PC-9 (cell line): ENCODE data around the gene MTMR3. TPM values are rescaled to one million over a fixed set of nuclear protein-coding genes. Genes with fewer than 3 reads are reported as not detected.

Experiments
- BruUV-seq: library from RNA; stranded (reverse); fragments of 400-500 nt; replicated peaks from 2 replicates; lab custom pipeline; 2021; lab: Mats Ljungman, UMichigan
- CTCF ChIA-PET: fragments of 300-600 bp; sonication (Branson Sonifier 250); formaldehyde crosslinking; loops from one replicate; lab custom pipeline; 2022; ENCODE audit warnings: antibody characterized with exemption; lab: Charles Lee
- POLR2A ChIA-PET: fragments of 300-600 bp; sonication (Branson Sonifier 250); formaldehyde crosslinking; loops from one replicate; lab custom pipeline; 2022; ENCODE audit warnings: antibody characterized with exemption; ENCODE audit not compliant: unreplicated experiment; lab: Charles Lee
- DNase-seq, 2 experiments: peaks; one replicate each; pipeline versions ENCODE4 v3.0.0 to v3.0.0-alpha.2; 2015 to 2022; ENCODE audit warnings: mixed read lengths in 1 of 2
- H2AFZ ChIP-seq: fragments of 200-600 bp; sonication (generic); 2 replicates; pipeline ENCODE4 v1.8.1; 2017; ENCODE audit warnings: antibody characterized with exemption
- H3F3A ChIP-seq: fragments of 200-600 bp; sonication (generic); 2 replicates; pipeline ENCODE4 v1.8.1; 2017; ENCODE audit warnings: antibody characterized with exemption, mild to moderate bottlenecking, low read depth; ENCODE audit not compliant: insufficient read depth
- H3K27ac ChIP-seq: fragments of 200-600 bp; sonication (generic); 2 replicates; pipeline ENCODE4 v1.6.1; 2016; ENCODE audit warnings: mixed run types
- H3K27me3 ChIP-seq: fragments of 200-600 bp; sonication (generic); 2 replicates; pipeline ENCODE4 v1.6.1; 2016; ENCODE audit warnings: low read depth, mixed run types; ENCODE audit not compliant: insufficient read depth
- H3K36me3 ChIP-seq: fragments of 200-600 bp; sonication (generic); 2 replicates; pipeline ENCODE4 v1.6.1; 2016; ENCODE audit warnings: low read depth, mixed run types
- H3K4me1 ChIP-seq: fragments of 200-600 bp; sonication (generic); replicated peaks from 2 replicates; pipeline ENCODE4 v1.6.1; 2016; ENCODE audit warnings: mixed run types; ENCODE audit not compliant: insufficient read depth
- H3K4me2 ChIP-seq: fragments of 200-600 bp; sonication (generic); 2 replicates; pipeline ENCODE4 v1.6.1; 2017; ENCODE audit warnings: mixed run types
- H3K4me3 ChIP-seq: fragments of 200-600 bp; sonication (generic); 2 replicates; pipeline ENCODE4 v1.6.1; 2016; ENCODE audit warnings: mixed run types
- H3K79me2 ChIP-seq: fragments of 200-600 bp; sonication (generic); 2 replicates; pipeline ENCODE4 v1.6.1; 2017; ENCODE audit warnings: low read depth, mixed run types
- H3K9me2 ChIP-seq: fragments of 200-600 bp; sonication (generic); 2 replicates; pipeline ENCODE4 v1.8.1; 2017; ENCODE audit warnings: mild to moderate bottlenecking; ENCODE audit not compliant: insufficient read depth
- H3K9me3 ChIP-seq: fragments of 200-600 bp; sonication (generic); 2 replicates; pipeline ENCODE4 v1.8.1; 2016; ENCODE audit warnings: low read depth; ENCODE audit not compliant: insufficient read depth
- H4K20me1 ChIP-seq: fragments of 200-600 bp; sonication (generic); 2 replicates; pipeline ENCODE4 v1.8.1; 2017; ENCODE audit not compliant: insufficient read depth
- EZH2 ChIP-seq: fragments of 200-600 bp; sonication (generic); IDR thresholded peaks from 2 replicates; pipeline ENCODE4 v1.8.0; 2017; ENCODE audit warnings: antibody characterized with exemption, low read depth
- intact Hi-C: fragments of 100-400 bp; cut with micrococcal nuclease; formaldehyde crosslinking; loops from one replicate; pipeline ENCODE4 v1.10.0; 2022; ENCODE audit not compliant: unreplicated experiment
- total RNA-seq: library from RNA; stranded (reverse); gene quantifications from 2 replicates; pipeline ENCODE4 v1.2.3, GENCODE V29; 2021
- TF ChIP-seq, protein P1 (sequence below): fragments of 200-600 bp; sonication (generic); conservative IDR thresholded peaks from 2 replicates; pipeline ENCODE4 v1.6.1; 2017; ENCODE audit warnings: mixed run types, antibody characterized with exemption, mild to moderate bottlenecking, moderate library complexity

MTMR3 gene
- total RNA-seq, 1 experiment from 2014 or later: 28.1 TPM

DNA sequence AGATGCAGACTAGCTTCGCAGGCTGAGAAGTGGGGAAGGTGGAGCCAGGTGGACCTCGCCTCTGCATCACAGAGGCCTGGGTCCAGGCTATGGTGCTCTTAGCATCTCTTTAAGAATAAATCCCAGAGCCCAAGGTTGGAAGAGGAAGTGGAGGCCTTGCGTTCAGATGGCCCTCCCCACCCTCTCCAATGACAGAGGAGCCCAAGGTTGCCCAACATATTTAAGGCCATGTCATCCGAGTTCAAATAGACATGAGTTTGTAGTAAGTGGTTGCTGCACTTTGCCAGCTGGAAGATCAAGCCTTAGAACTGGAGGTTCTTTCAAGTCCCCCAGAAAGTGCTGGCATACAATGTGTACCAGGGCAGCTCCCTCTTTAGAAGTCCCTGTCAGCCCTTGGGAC lies 150.2 kb downstream of the MTMR3 start:
- CTCF ChIA-PET: no interaction called here
- Histone ChIP-seq H3K9me3 (no peaks in the 10 kb centered on the region), H3K4me3 (no peak overlapping the region), H3K27ac (no peak overlapping the region), H3K27me3 (no peaks in the 10 kb centered on the region), H3K9me2 (no peaks in the 10 kb centered on the region), H3K4me2 (no peak overlapping the region), H4K20me1 (no peaks in the 10 kb centered on the region), H3K79me2 (no peaks in the 10 kb centered on the region), H3K4me1 (peaks cover 18% of the 10 kb centered on the region), H3K36me3 (no peaks in the 10 kb centered on the region), H2AFZ (no peak overlapping the region), H3F3A (peaks cover 7% of the 10 kb centered on the region)
- TF ChIP-seq, protein P1, sequence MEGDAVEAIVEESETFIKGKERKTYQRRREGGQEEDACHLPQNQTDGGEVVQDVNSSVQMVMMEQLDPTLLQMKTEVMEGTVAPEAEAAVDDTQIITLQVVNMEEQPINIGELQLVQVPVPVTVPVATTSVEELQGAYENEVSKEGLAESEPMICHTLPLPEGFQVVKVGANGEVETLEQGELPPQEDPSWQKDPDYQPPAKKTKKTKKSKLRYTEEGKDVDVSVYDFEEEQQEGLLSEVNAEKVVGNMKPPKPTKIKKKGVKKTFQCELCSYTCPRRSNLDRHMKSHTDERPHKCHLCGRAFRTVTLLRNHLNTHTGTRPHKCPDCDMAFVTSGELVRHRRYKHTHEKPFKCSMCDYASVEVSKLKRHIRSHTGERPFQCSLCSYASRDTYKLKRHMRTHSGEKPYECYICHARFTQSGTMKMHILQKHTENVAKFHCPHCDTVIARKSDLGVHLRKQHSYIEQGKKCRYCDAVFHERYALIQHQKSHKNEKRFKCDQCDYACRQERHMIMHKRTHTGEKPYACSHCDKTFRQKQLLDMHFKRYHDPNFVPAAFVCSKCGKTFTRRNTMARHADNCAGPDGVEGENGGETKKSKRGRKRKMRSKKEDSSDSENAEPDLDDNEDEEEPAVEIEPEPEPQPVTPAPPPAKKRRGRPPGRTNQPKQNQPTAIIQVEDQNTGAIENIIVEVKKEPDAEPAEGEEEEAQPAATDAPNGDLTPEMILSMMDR: no peak
- no peak for TF ChIP-seq EZH2
- POLR2A ChIA-PET: no interaction called here
- intact Hi-C loops: no loop called here
- DNase-seq: no peak
- no TSS peak for BruUV-seq

DNA sequence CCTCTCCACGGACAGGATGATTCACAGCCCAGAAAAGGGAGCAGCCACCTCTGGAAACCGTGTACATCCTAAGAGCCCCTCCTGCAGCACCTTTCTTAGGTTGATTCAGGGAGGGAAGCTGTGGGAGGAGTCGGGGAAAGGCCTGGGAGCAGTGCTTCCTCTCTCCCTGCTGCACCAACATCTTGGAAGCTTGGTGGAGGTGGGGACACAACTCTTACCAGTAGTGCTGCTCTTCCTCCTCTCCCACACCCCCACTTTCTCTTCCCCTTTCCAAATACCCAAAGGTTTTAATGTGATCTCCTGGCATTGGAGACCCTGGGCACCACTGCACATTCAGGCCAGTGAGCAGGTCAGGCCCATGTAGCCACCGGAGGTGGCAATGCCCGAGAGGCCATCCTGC lies 150.9 kb downstream of the MTMR3 start:
- Histone ChIP-seq H4K20me1 (no peaks in the 10 kb centered on the region), H3K4me3 (no peak overlapping the region), H3K36me3 (no peaks in the 10 kb centered on the region), H3F3A (peaks cover 9% of the 10 kb centered on the region), H3K4me1 (peaks cover 25% of the 10 kb centered on the region), H2AFZ (no peak overlapping the region), H3K27me3 (no peaks in the 10 kb centered on the region), H3K9me3 (no peaks in the 10 kb centered on the region), H3K79me2 (no peaks in the 10 kb centered on the region), H3K4me2 (no peak overlapping the region), H3K27ac (no peak overlapping the region), H3K9me2 (no peaks in the 10 kb centered on the region)
- CTCF ChIA-PET: no interaction called here
- POLR2A ChIA-PET: no interaction called here
- BruUV-seq: no TSS peak
- no peak for DNase-seq
- intact Hi-C loops: no loop called here
- TF ChIP-seq, protein P1: no peak
- no peak for TF ChIP-seq EZH2

DNA sequence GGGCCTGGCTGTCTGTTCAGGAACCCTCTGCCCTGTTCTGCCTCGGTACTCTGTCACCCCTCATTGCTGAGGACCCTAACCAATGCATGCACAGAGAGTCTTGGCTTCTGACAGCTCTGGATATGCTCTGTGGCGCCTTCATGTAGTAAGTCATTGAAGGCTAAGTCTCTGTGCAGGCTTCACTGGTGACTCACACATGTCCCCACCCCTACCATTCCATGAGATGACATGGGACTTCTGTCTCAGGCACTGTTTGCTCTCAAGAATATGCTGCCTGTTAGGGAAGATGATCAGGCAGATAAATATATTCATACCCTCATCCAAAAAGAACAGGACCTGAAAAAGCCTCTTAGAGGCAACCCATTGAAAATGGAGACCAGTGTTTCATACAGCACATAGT lies 153.7 kb downstream of the MTMR3 start:
- H4K20me1 ChIP-seq: no peaks in the 10 kb centered on the region
- no peak overlapping the region for H3K4me3 ChIP-seq
- H2AFZ ChIP-seq: no peak overlapping the region
- TF ChIP-seq EZH2: no peak
- TF ChIP-seq, protein P1: no peak
- H3K9me3 ChIP-seq: no peaks in the 10 kb centered on the region
- H3F3A ChIP-seq: peaks cover 9% of the 10 kb centered on the region
- POLR2A ChIA-PET: no interaction called here
- H3K4me1 ChIP-seq: peaks cover 26% of the 10 kb centered on the region
- H3K79me2 ChIP-seq: no peaks in the 10 kb centered on the region
- H3K9me2 ChIP-seq: no peaks in the 10 kb centered on the region
- BruUV-seq: no TSS peak
- H3K27ac ChIP-seq: no peak overlapping the region
- CTCF ChIA-PET: no interaction called here
- no peaks in the 10 kb centered on the region for H3K36me3 ChIP-seq
- peak; percentile 26 to 66 for DNase-seq
- no peak overlapping the region for H3K4me2 ChIP-seq
- H3K27me3 ChIP-seq: no peaks in the 10 kb centered on the region
- intact Hi-C loops: no loop called here
